HG03039 (cell line): Measurements from ENCODE around the gene ENOX1.

Experiments used
- ATAC-seq: cut with Tn5 transposase; IDR thresholded peaks from one replicate; pipeline ENCODE4 v1.9.1; 2021; ENCODE audit warnings: mild to moderate bottlenecking, moderate library complexity; ENCODE audit not compliant: unreplicated experiment

Gene ENOX1

DNA sequence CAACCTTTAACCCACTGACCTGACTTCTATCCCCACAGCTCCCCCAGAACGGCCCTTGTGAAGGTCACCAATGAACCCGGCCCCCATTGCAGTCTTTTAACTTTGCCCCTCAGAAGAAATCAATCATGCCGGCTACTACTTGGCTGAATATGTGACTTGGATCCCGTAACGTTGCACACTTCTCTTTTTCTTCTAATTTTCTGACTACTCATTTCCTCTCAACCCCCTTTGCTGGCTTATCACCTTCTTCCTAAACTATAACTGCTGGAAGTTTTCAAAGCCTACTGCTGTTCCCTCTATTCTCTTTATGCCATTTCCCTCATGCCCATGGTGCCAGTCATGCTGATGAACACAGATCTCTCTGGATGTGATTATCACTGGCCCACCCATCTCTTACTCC lies 395.7 kb downstream of the ENOX1 start:
- no peak for ATAC-seq

DNA sequence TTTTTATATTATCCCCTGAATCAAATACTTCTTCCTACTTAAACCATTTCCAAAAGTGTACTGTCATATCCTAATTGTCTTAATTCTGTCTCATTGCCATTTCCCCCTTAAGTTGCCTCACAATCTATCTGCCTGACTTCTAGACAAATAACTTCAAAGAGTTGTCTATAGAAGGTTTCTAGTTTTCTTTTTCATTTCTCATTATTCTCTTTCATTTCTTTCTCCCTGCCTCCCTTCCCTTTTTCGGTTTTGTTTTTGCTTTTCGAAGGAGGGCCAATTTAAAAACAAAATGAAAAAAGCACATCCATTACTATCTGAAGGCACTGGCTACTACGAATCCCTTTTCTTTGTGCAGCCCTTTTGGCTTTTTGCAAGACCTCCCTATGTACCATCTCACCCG lies 396.2 kb downstream of the ENOX1 start:
- ATAC-seq: peak; percentile 61

DNA sequence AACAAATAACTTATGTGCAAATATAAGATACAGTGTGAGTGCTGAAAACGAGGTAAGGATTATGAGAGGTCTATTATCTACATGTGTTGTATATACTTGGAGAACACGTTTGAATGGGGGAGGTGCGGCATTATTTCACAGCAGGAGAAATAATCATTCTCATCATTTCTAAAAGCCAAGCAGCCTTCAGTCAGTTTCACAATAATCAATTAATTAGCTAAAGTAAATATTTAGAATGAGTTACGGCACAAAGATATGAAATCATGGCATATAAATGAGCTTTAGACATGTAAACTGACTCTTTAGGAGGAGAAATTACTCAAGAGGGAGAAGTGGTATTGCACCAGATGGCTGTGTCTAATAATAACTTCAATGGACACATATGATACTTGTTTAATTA lies 396.8 kb downstream of the ENOX1 start:
- no peak for ATAC-seq

DNA sequence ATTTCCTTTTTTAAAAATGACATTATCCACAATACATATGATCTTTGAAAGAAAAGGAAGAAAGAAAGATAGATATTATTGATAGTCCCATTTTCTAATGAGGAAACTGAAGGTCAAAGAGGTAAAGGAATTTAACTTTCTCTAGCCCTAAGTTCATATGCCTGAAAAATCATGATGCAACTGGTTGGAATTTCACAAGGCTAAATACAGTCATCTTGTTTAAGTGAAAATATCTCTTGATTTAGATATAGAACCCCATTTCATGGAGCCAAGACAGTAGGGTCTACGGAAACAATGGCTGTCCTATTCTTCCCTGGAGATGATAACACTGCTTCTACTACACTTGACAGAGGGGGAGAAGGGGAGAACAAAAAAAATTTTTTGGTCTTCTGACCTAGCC lies 397.2 kb downstream of the ENOX1 start:
- ATAC-seq: no peak

DNA sequence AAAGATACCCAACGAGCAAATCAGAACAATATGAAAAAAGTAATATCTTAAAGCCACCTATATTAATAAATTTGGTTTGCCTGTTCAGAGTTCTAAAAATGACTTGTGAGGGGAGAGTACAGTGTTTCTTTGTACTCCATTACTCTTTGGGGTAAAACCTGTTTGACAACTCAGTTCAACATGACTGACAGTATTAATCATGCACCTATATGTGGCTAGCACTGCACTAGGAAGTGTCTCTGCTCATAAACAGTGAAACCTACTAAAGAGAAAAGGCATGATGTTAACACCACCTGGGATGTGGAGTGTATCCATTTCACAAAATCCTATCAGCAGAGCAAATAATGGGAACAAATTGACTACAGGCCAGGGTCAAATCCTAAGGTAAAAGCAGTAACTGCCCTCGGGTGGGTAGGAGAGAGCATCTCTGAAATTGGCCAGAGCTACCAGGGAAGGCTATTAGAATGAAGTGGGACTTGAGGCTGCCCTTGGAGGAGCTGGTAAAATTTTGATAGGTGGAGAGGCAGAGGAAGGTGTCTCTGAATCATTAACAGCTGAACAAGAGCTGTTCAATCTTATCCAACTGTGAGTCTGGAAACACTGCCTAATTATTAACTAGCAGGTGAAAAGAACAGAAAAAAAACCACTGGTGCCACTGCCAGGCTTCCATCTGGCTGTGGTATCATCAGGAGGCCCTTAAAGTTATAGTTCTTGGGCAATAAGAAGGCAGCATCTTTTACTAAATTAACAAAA lies 398.3 kb downstream of the ENOX1 start:
- no peak for ATAC-seq

DNA sequence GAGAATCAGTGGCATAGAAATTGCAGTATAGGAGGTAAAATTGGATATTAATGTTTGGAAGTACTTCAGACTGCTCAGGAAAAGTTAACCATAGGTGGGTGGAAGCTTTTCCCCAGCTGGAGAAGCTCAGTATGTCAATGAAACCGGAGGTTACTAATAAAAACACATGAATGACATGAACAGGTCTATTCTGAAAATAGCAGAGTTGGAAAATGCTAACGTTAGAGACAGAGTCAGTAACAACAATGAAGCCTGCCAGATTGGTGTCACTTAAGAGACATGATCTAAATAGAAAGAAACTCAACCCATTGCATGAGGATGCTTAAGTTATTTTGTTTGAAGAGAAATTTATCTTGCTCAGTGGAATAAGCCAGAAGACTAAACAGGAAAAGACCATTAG lies 398.9 kb downstream of the ENOX1 start:
- no peak for ATAC-seq

DNA sequence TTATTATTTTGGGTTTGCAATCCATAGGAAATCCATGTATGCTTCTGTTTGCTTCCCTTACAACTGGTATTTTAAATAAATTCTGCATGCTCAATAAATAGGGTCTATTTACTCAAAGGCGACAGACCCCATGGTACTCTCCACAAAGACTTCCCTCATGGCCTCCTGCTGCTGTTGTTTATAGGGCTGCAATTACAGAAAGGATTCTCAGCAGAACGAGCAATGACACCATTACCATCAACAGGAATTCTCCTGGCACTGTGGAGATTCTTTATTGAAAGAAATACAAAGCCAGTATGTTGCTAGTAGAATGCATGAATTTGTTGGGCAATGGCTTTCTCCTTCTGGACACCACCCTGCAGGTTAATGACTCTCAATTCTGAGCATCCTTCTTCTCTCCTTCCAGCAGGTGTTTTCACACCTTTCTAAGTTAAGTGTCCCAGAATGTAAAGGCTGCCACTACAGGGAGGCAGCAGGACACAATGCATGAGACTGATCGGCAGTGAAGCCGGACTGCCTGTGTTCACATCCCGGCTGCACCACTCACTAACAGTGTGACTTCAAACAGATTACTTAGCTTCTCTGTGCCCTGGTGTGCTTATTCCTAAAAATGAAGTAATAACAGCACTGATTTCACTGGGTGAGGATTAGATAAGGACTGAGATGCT lies 403.1 kb downstream of the ENOX1 start:
- no peak for ATAC-seq

DNA sequence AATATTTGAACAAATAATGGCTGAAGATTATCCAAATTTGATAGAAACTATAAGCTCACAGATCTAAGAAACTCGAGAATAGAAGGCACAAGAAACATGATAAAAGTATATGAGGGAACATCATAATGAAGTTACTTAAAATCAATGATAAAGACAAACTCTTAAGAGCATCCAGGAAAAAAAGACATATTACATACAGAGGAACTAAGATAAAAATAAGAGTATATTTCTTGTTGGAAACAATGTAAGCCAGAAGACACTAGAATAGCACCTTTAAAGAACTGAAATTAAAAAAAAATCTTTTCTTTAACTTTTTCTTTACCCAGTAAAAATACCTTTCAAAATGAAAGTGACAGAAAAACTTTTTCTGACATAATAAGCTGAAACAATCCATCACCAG lies 407.0 kb downstream of the ENOX1 start:
- no peak for ATAC-seq

DNA sequence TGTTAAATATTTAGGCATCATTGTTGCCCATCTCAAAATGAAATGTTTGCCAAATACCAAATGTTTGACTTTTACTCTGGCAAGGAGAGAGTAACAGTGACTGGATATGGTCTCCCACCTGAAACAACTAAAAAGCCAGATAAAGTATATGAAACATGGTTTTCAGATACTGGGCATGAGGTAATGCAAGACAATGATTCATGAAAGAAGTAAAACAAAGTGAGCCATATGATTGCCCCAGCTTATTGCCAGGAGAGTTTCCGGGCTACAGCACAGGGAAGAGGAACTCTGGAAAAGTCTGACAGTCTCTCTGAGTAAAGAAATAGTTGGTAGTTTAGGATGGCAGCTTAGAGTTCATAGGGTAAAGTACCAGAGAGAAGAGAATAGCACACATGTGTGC lies 408.8 kb downstream of the ENOX1 start:
- ATAC-seq: no peak

DNA sequence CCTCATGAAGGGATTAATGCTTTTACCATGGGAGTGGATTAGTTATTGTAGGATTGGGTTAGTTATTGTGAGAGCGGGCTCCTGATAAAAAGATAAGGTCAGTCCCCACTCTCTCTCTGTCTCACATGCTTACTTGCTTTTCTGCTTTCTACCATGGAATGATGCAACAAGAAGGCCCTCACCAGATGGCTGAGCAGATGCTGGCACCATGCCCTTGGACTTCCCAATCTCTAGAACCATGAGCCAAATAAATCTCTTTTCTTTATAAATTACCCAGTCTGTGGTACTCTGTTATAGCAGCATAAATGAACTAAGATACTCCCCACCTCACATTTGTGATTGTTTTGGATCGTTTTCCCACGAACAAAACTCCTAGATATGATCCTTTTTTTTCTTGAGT lies 409.6 kb downstream of the ENOX1 start:
- no peak for ATAC-seq

DNA sequence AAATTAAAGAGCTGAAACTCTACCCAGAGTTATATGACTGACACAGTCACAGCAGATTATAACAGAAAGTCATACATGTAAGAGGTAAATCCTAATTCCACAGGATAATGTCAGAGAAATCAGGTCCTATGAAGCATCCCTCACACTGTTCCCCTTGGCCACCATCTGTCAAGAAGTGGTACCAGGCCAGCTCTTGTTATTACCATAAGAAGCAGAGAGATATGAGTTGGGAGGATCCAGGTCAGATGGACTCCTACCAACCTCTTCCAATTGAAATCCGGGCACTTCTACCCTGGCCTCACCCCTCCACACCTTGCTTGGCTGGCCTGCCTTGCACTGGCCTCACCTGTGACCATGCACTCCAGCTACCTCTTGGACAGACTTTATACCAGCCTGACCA lies 410.2 kb downstream of the ENOX1 start:
- no peak for ATAC-seq

DNA sequence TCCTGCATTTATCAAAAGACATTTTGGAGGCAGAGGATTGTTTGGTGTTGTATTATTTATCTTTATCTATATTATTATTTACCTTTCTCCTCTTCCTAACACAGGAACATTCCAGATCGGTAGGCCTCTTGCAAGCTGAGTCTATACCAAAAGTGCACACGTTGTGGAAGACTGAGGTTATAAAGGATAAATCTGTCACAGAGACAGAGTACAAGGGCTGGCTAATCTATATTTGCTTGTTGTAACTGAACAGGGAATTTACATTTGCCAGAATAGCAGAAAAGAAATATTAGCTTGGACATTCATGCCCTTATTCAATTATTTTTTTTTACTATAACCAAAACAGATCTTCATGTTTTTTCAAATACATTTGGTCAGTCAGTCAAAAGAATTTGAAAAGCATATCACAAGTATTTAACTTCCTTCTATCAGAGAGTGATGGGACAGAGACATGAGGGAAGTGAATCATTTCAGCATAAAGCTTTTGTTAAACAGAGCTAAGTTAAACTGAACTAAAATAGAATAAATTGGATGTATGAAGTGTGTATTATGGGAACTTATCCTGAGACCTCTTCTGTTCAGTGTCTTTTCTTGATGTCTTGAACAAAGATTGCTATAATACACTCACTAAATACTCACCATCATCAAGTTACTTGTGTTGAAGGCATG lies 410.8 kb downstream of the ENOX1 start:
- ATAC-seq: no peak

DNA sequence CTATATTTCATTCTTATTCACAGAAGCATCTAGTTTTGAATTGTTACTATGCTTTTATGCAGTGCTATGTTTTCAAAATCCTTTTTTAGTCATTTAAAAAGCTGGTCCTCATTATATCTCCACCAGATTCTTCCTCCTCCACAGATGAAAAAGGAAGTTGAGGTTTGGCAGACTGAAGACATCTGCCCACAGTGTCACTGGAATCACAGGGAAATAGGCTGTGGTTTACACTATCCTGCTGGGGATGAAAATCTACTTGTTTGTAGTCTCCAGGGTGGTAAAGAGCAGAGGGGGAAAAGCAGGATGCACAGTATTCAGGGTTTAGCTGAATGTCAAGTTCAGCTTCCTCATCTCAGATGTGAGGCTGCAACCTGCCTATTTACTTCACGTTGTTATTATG lies 412.2 kb downstream of the ENOX1 start:
- no peak for ATAC-seq

DNA sequence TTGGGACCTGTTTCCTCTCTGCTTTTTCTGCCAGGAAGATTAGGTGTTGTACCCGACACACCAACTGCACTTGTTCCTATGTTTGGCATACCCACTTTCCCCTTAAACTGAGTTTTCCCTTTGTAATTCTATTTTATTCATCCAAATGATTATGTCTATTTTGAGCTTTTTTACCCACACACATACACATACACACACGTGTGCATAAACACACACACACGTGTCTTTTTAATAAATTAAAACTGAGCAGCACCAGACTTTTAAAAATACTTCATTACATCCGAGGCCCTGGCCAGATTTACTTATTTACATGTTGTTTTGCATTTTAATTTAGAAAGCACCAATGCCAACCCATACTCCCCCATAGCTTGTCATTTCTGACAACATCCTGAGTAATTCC lies 413.4 kb downstream of the ENOX1 start:
- no peak for ATAC-seq

DNA sequence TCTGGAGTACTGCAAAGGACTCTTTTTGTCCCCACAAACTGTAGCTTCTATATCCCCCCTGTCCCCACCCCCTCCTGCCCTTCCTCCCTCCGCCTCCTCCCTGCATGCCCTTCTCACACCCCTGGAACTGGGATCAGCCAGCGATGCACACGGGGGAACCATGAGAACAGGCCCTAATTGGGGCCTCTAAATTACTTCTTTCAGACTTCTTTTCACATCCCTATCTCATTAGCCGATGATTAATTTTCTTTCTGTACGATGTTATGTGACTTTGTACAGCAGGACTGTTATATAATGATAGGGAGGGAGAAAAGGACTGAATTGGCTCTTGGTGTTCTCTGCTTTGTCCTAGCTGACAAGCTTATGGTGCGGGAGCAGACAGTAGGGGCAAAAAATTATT lies 415.9 kb downstream of the ENOX1 start:
- ATAC-seq: no peak

DNA sequence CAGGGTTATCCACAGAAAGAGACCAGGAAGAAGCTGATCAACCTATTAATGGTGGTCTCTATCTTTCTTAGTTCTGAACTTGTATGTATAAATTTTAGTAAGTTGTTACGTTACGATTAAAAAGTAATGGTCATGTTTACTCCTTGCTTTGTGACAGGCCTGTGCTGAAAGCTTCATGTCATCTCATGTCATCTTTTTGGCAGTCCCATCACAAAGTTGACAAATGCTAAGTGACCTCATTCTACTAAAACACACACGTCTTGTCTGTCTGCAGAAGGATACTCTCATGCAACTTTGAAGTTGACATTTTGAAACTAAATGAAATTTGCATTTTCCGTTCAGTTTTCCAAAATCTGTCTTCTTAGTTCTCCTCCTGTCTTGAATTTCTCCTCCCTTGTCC lies 417.5 kb downstream of the ENOX1 start:
- no peak for ATAC-seq

DNA sequence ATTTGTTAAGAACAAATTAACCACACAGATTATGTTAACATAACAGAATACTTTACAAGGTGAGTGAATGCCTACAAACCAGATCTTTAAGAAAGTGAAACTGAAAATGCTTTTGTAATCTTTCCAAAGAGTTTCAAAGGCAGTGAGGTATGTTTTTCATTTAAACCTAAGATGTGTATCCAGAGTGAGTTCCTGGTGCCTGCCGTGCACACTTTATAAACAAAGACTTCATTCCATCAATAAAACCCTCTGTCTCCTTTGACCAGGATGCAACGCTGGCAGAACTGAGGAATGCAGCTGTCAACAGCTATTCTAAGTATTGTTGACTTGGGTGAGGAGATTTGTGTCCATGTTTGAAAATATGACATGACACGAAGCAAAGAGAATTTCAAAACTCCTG lies 418.8 kb downstream of the ENOX1 start:
- ATAC-seq: no peak

DNA sequence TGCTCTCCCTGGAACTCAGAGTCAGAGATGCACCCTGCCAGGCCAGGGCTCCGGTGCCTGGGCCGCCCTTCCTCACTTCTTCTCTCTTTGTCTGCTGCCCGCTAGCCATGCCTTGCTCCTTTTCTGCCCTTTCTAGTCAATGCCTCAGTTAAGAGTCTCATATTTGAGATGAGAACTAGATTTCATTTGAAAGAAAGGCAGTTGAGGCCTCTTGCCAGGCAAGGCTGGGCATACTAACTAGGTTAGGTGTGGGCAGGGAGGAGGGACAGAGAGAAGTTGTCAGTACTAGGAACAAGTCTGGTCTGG lies 421.8 kb downstream of the ENOX1 start:
- ATAC-seq: no peak

DNA sequence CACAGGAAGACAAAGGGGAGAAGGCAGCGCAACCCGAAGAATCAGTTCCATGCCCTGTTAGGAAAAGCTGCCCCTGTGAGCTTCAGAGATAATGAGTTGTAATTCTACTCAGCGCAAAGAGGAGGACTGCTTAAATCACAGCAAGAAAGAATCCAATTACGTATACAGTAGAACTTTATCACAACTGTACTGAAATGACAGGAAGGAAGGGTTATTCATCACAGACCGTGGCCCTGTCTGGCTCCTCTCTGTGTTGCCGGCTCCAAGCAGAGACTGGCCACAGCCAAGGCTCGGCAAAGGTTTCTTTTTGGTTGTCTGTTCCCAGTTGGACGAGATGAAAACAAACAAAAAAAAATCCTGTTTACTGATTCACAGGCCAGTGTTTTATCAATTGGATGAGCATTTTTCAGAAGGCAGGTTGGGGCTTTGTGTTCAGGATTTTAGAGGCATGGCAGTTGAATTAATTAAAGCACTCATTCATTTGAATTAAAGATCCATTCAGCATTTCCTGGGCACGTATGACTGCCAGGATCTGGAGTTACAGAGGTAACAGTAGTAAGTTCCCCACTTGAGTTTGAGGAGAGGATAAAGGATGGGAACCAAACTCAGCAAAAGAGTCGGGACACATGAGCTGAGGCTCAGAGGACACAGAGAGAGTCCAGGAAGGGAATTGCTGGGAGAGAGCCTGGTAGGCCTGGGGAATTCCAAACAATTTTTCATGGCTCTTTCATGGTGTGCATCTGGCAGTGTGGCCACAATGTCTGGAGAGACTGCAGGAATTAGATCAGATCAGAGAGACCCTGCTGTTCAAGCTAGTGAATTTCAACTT lies 422.3 kb downstream of the ENOX1 start:
- no peak for ATAC-seq

DNA sequence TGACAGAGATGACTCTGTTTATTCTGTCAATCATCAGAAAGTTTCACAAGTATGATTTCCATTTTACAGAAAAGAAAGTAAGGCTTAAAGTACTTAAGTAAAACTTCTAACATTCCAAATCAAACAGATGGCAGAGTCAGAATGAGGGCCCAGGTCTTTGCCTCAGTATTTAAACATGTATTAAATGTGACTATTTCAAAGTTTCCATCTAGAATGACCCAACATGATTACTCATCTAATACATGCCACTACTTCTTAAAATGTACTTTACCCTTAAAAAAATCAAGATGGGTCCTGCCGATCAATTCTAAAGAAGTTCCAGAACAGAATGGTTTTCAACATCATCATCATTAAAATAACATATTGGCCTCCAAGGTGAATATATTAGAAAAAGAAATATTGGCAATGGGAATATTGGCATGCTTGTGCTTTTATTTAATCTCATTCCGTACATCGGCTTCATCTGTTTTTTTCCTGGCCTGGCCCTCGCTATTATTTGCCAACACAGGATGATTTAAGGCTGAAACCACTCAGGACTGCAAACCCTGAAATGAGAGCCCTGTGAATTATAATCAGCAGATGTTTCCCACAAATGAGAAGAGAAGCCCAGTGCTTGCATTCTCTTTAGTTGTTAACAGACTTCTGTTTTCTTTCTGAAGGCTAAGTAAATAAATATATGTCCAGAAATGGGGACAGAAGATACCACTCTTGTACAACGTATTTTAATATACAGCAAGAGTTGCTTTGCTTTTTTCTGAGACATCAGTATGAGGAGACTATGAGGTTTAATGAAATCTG lies 423.4 kb downstream of the ENOX1 start:
- ATAC-seq: no peak

DNA sequence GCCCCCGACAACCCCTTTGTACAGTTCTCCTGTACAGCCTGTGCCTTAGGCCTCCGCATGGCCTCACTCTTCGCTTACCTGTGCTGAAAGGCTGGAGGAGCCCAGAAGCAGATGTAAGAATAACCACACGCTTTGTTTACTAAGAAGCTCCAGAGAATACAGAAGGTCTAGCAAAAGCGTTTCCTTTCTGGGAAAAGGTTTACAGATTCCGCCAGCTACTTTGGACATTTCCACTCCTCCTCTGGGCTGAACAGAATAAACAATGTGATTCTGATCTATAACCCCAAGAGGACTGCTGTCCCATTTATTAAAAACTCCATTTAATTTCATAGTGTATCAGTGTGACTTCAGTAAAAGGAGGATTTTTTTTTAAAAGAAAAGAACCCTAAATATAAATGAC lies 424.2 kb downstream of the ENOX1 start:
- ATAC-seq: no peak
